ENCODE results near the gene RALGAPB. TPM values are rescaled to one million over a fixed set of nuclear protein-coding genes. Genes with fewer than 3 reads are reported as not detected.

The RALGAPB gene
- total and polyA plus RNA-seq, 2 of the 13 experiments (the other 11 are each of a cell fraction or from before 2014, with no cell fraction given) = 17.6 to 30.6 TPM

DNA sequence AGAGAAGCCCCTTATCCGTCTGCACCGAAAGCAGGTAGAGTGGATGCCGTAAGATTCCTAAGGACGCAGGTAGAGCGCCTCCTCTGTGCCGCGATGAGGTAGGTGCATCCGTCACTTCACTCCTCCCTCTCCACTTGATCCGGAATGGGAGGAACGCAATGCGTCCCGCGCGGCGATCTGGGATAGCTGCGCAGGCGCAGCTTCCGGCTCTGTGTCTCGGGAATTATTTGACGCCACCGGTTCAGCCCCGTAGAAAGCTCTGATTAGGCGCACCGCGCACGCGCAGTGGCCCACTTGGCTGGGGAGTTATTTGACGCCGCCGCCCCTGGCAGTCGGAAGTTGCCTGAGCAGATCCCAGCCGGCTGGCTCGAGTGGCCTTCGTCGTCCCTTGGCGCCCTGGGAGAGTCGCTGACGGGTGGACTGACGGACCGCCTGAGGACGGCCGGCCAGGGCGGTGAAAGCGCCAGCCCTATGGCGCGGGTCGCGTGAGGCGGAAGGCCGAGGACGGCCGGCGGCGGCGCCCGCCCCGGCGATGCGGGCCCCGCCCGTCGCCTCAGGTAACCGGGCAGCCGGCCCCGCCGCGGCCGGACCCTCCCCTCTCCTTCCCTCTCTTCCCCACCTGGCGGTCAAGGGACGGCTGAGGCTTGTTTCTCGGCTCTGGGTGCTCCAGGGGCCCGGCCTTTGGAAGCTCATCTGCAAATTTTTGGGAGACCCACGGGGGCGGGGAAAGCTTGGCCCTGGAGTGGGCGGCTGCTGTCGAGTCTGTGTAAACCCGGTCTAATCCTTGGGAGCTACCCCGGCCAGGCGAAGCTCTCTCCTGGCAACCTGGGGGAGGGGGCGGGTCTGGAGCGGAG, at the start of gene RALGAPB (continued):
- TF ChIP-seq, protein P1, sequence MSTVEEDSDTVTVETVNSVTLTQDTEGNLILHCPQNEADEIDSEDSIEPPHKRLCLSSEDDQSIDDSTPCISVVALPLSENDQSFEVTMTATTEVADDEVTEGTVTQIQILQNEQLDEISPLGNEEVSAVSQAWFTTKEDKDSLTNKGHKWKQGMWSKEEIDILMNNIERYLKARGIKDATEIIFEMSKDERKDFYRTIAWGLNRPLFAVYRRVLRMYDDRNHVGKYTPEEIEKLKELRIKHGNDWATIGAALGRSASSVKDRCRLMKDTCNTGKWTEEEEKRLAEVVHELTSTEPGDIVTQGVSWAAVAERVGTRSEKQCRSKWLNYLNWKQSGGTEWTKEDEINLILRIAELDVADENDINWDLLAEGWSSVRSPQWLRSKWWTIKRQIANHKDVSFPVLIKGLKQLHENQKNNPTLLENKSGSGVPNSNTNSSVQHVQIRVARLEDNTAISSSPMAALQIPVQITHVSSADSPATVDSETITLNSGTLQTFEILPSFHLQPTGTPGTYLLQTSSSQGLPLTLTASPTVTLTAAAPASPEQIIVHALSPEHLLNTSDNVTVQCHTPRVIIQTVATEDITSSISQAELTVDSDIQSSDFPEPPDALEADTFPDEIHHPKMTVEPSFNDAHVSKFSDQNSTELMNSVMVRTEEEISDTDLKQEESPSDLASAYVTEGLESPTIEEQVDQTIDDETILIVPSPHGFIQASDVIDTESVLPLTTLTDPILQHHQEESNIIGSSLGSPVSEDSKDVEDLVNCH (CRISPR knock-in tag; IDR thresholded peaks at IDR 0.05) = no peak
- TF ChIP-seq ZNF615 (CRISPR knock-in tag; IDR thresholded peaks at IDR 0.05; ENCODE audit: borderline replicate concordance) (no peak), RNF2 (conservative IDR thresholded peaks at IDR 0.05; ENCODE audit: low read depth) (peak; percentile 73), ZNF224 (CRISPR knock-in tag; IDR thresholded peaks at IDR 0.05) (no peak), ZC3H13 (CRISPR knock-in tag; IDR thresholded peaks at IDR 0.05) (no peak; the same call in 1 of the 2 replicates), ZFP36L2 (CRISPR knock-in tag; IDR thresholded peaks at IDR 0.05) (peak; percentile 89; the same call in 1 of the 2 replicates), ZNF746 (CRISPR knock-in tag; IDR thresholded peaks at IDR 0.05) (peak; percentile 54; the same call in 1 of the 2 replicates), POLR2AphosphoS2 (IDR thresholded peaks at IDR 0.05; ENCODE audit: low read depth, low read length) (no peak)
- TF ChIP-seq, protein P2, sequence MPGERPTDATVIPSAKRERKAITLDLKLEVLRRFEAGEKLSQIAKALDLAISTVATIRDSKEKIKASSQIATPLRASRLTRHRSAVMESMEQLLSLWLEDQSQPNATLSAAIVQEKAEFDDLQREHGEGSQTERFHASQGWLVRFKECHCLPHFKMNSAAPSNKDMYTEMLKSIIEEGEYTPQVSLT (CRISPR knock-in tag; IDR thresholded peaks at IDR 0.05; ENCODE audit: borderline replicate concordance, low read depth) = no peak; the same call in 1 of the 2 replicates
- TF ChIP-seq, protein P3, sequence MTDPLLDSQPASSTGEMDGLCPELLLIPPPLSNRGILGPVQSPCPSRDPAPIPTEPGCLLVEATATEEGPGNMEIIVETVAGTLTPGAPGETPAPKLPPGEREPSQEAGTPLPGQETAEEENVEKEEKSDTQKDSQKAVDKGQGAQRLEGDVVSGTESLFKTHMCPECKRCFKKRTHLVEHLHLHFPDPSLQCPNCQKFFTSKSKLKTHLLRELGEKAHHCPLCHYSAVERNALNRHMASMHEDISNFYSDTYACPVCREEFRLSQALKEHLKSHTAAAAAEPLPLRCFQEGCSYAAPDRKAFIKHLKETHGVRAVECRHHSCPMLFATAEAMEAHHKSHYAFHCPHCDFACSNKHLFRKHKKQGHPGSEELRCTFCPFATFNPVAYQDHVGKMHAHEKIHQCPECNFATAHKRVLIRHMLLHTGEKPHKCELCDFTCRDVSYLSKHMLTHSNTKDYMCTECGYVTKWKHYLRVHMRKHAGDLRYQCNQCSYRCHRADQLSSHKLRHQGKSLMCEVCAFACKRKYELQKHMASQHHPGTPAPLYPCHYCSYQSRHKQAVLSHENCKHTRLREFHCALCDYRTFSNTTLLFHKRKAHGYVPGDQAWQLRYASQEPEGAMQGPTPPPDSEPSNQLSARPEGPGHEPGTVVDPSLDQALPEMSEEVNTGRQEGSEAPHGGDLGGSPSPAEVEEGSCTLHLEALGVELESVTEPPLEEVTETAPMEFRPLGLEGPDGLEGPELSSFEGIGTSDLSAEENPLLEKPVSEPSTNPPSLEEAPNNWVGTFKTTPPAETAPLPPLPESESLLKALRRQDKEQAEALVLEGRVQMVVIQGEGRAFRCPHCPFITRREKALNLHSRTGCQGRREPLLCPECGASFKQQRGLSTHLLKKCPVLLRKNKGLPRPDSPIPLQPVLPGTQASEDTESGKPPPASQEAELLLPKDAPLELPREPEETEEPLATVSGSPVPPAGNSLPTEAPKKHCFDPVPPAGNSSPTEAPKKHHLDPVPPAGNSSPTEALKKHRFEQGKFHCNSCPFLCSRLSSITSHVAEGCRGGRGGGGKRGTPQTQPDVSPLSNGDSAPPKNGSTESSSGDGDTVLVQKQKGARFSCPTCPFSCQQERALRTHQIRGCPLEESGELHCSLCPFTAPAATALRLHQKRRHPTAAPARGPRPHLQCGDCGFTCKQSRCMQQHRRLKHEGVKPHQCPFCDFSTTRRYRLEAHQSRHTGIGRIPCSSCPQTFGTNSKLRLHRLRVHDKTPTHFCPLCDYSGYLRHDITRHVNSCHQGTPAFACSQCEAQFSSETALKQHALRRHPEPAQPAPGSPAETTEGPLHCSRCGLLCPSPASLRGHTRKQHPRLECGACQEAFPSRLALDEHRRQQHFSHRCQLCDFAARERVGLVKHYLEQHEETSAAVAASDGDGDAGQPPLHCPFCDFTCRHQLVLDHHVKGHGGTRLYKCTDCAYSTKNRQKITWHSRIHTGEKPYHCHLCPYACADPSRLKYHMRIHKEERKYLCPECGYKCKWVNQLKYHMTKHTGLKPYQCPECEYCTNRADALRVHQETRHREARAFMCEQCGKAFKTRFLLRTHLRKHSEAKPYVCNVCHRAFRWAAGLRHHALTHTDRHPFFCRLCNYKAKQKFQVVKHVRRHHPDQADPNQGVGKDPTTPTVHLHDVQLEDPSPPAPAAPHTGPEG (CRISPR knock-in tag; IDR thresholded peaks at IDR 0.05) = peak; percentile 66
- TF ChIP-seq, protein P4, sequence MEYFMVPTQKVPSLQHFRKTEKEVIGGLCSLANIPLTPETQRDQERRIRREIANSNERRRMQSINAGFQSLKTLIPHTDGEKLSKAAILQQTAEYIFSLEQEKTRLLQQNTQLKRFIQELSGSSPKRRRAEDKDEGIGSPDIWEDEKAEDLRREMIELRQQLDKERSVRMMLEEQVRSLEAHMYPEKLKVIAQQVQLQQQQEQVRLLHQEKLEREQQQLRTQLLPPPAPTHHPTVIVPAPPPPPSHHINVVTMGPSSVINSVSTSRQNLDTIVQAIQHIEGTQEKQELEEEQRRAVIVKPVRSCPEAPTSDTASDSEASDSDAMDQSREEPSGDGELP (IDR thresholded peaks at IDR 0.05; ENCODE audit: borderline replicate concordance, low read depth) = peak; percentile 83; the same call in 1 of the 2 replicates
- TF ChIP-seq, protein P5, sequence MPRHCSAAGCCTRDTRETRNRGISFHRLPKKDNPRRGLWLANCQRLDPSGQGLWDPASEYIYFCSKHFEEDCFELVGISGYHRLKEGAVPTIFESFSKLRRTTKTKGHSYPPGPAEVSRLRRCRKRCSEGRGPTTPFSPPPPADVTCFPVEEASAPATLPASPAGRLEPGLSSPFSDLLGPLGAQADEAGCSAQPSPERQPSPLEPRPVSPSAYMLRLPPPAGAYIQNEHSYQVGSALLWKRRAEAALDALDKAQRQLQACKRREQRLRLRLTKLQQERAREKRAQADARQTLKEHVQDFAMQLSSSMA (CRISPR knock-in tag; IDR thresholded peaks at IDR 0.05) = no peak
- TF ChIP-seq, protein P6, sequence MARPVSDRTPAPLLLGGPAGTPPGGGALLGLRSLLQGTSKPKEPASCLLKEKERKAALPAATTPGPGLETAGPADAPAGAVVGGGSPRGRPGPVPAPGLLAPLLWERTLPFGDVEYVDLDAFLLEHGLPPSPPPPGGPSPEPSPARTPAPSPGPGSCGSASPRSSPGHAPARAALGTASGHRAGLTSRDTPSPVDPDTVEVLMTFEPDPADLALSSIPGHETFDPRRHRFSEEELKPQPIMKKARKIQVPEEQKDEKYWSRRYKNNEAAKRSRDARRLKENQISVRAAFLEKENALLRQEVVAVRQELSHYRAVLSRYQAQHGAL (CRISPR knock-in tag; IDR thresholded peaks at IDR 0.05; ENCODE audit: not compliant biosample characterization) = peak; percentile 94
